Measurements from ENCODE around the gene PRDM16. TPM values are rescaled to one million over a fixed set of nuclear protein-coding genes. Genes with fewer than 3 reads are reported as not detected.
"Not testable (repeated sequence)": the region's sequence is repeated elsewhere in the genome, so short reads cannot be mapped to it uniquely, and the experiment has no call there.

Gene PRDM16
- total RNA-seq, 1 experiment from 2014 or later: 0.04 TPM

GRCh38 chr1:3283849-3284248, 214.8 kb downstream of the PRDM16 start:
- H3K4me3 ChIP-seq (ENCODE audit: low read length): no peak overlapping the region
- no peak overlapping the region for H3K27ac ChIP-seq (ENCODE audit: low read length)
- intact Hi-C loops (cut with micrococcal nuclease): no loop called here
- peaks cover 97% of the 10 kb centered on the region for H3K27me3 ChIP-seq (ENCODE audit: low read length)
- POLR2A ChIA-PET (ENCODE audit: unreplicated experiment): no interaction called here
- no peaks in the 10 kb centered on the region for H3K36me3 ChIP-seq (ENCODE audit: low read depth, low read length)
- peak; percentile 20 for DNase-seq
- no peaks in the 10 kb centered on the region for H3K9me3 ChIP-seq (ENCODE audit: low read length)
- H3K9me2 ChIP-seq (replicated peaks; ENCODE audit: low read length): no peaks in the 10 kb centered on the region
- H3F3A ChIP-seq (ENCODE audit: low read length, unreplicated experiment): no peaks in the 10 kb centered on the region
- CTCF ChIA-PET: interaction anchor here (0.5 kb wide), 1 partner anchor 448 kb away, joined by 8 read pairs; no protein-coding TSS in a partner anchor
- no peaks in the 10 kb centered on the region for H3K79me2 ChIP-seq (ENCODE audit: low read length)
- no peak overlapping the region for H3K9ac ChIP-seq (ENCODE audit: low read length)
- TF ChIP-seq EZH2 (IDR thresholded peaks at IDR 0.05; ENCODE audit: low read length, unreplicated experiment): no peak
- TF ChIP-seq CTCF (conservative IDR thresholded peaks at IDR 0.05; ENCODE audit: low read depth, low read length): peak; percentile 75
- TF ChIP-seq EZH2phosphoT487 (IDR thresholded peaks at IDR 0.05; ENCODE audit: borderline replicate concordance, low read length): no peak
- no peaks in the 10 kb centered on the region for H3K4me1 ChIP-seq (ENCODE audit: insufficient read depth, low read length)
- BruUV-seq (replicated peaks): no TSS peak
- no peak overlapping the region for H3K4me2 ChIP-seq (ENCODE audit: low read length)
- no peaks in the 10 kb centered on the region for H4K20me1 ChIP-seq (ENCODE audit: low read length)
- 0 out of 2 replicates have a peak, but pooled peaks have one; percentile 23 for ATAC-seq
- no peak overlapping the region for H2AFZ ChIP-seq (ENCODE audit: low read length)

GRCh38 chr1:3284691-3285090, 215.7 kb downstream of the PRDM16 start:
- no TSS peak for BruUV-seq (replicated peaks)
- CTCF ChIA-PET: no interaction called here
- no peak overlapping the region for H3K27ac ChIP-seq (ENCODE audit: low read length)
- no peak overlapping the region for H2AFZ ChIP-seq (ENCODE audit: low read length)
- H3K4me3 ChIP-seq (ENCODE audit: low read length): no peak overlapping the region
- TF ChIP-seq CTCF (conservative IDR thresholded peaks at IDR 0.05; ENCODE audit: low read depth, low read length): no peak
- no peak for TF ChIP-seq EZH2 (IDR thresholded peaks at IDR 0.05; ENCODE audit: low read length, unreplicated experiment)
- TF ChIP-seq EZH2phosphoT487 (IDR thresholded peaks at IDR 0.05; ENCODE audit: borderline replicate concordance, low read length): no peak
- DNase-seq: no peak
- no peak overlapping the region for H3K4me2 ChIP-seq (ENCODE audit: low read length)
- H3F3A ChIP-seq (ENCODE audit: low read length, unreplicated experiment): no peaks in the 10 kb centered on the region
- no peaks in the 10 kb centered on the region for H3K9me2 ChIP-seq (replicated peaks; ENCODE audit: low read length)
- no peaks in the 10 kb centered on the region for H3K9me3 ChIP-seq (ENCODE audit: low read length)
- intact Hi-C loops (cut with micrococcal nuclease): no loop called here
- no peak overlapping the region for H3K9ac ChIP-seq (ENCODE audit: low read length)
- H3K27me3 ChIP-seq (ENCODE audit: low read length): peaks cover 97% of the 10 kb centered on the region
- H3K4me1 ChIP-seq (ENCODE audit: insufficient read depth, low read length): no peaks in the 10 kb centered on the region
- ATAC-seq: no peak
- POLR2A ChIA-PET (ENCODE audit: unreplicated experiment): no interaction called here
- H3K36me3 ChIP-seq (ENCODE audit: low read depth, low read length): no peaks in the 10 kb centered on the region
- H4K20me1 ChIP-seq (ENCODE audit: low read length): no peaks in the 10 kb centered on the region
- H3K79me2 ChIP-seq (ENCODE audit: low read length): no peaks in the 10 kb centered on the region

GRCh38 chr1:3285106-3285740, 216.2 kb downstream of the PRDM16 start:
- Histone ChIP-seq H3K9me3 (ENCODE audit: low read length) (no peaks in the 10 kb centered on the region), H3K36me3 (ENCODE audit: low read depth, low read length) (no peaks in the 10 kb centered on the region), H3K27ac (ENCODE audit: low read length) (no peak overlapping the region), H3K4me2 (ENCODE audit: low read length) (no peak overlapping the region), H3K9me2 (replicated peaks; ENCODE audit: low read length) (no peaks in the 10 kb centered on the region), H2AFZ (ENCODE audit: low read length) (no peak overlapping the region), H3K4me3 (ENCODE audit: low read length) (no peak overlapping the region), H3K79me2 (ENCODE audit: low read length) (no peaks in the 10 kb centered on the region), H3K27me3 (ENCODE audit: low read length) (peaks cover 97% of the 10 kb centered on the region), H3F3A (ENCODE audit: low read length, unreplicated experiment) (no peaks in the 10 kb centered on the region), H4K20me1 (ENCODE audit: low read length) (no peaks in the 10 kb centered on the region), H3K9ac (ENCODE audit: low read length) (no peak overlapping the region), H3K4me1 (ENCODE audit: insufficient read depth, low read length) (no peaks in the 10 kb centered on the region)
- ATAC-seq (no peak), DNase-seq (no peak)
- CTCF ChIA-PET: no interaction called here
- BruUV-seq (replicated peaks): no TSS peak
- intact Hi-C loops (cut with micrococcal nuclease): no loop called here
- TF ChIP-seq EZH2 (IDR thresholded peaks at IDR 0.05; ENCODE audit: low read length, unreplicated experiment): no peak
- POLR2A ChIA-PET (ENCODE audit: unreplicated experiment): no interaction called here

- BruUV-seq (replicated peaks): not testable (repeated sequence)
These were observed 218.1 kb downstream of the PRDM16 start for GRCh38 chr1:3287095-3287494.

More at GRCh38 chr1:3287095-3287494, 218.1 kb downstream of the PRDM16 start:
- H3K4me2 ChIP-seq (ENCODE audit: low read length); DNase-seq; H3F3A ChIP-seq (ENCODE audit: low read length, unreplicated experiment); H2AFZ ChIP-seq (ENCODE audit: low read length); H3K4me3 ChIP-seq (ENCODE audit: low read length); H3K9me2 ChIP-seq (replicated peaks; ENCODE audit: low read length); H3K79me2 ChIP-seq (ENCODE audit: low read length); H4K20me1 ChIP-seq (ENCODE audit: low read length); H3K9ac ChIP-seq (ENCODE audit: low read length); intact Hi-C loops (cut with micrococcal nuclease); CTCF ChIA-PET; ATAC-seq; H3K36me3 ChIP-seq (ENCODE audit: low read depth, low read length); H3K27ac ChIP-seq (ENCODE audit: low read length); POLR2A ChIA-PET (ENCODE audit: unreplicated experiment); H3K4me1 ChIP-seq (ENCODE audit: insufficient read depth, low read length); H3K9me3 ChIP-seq (ENCODE audit: low read length): not testable (repeated sequence)
- H3K27me3 ChIP-seq (ENCODE audit: low read length): peaks cover 97% of the 10 kb centered on the region
